Cardiac septum (tissue), 1 donor: ENCODE results near the gene NDUFS1. TPM values are rescaled to one million over a fixed set of nuclear protein-coding genes. Genes with fewer than 3 reads are reported as not detected.
"Not testable (repeated sequence)": the region's sequence is repeated elsewhere in the genome, so short reads cannot be mapped to it uniquely, and the experiment has no call there.

ENCODE experiments used
- DNase-seq: peaks from one replicate; pipeline ENCODE4 v3.0.0-alpha.2; 2020; ENCODE audit warnings: low spot score
- intact Hi-C: fragments of 100-400 bp; cut with DNase I; formaldehyde crosslinking; loops from one replicate; pipeline ENCODE4 v1.14.0; 2022
- total RNA-seq: library from RNA; stranded (reverse); fragmentation: NEBNext Ultra II Directional; extraction: Animal tissue kit (Norgen Biotek cat#: 25700); gene quantifications from one replicate; pipeline ENCODE4 v1.2.1, GENCODE V29; 2021
- donor health status: DM: no; HTN: no; CAD: no.

Gene NDUFS1
- total RNA-seq, 1 donor from 2014 or later = 388 TPM

DNA sequence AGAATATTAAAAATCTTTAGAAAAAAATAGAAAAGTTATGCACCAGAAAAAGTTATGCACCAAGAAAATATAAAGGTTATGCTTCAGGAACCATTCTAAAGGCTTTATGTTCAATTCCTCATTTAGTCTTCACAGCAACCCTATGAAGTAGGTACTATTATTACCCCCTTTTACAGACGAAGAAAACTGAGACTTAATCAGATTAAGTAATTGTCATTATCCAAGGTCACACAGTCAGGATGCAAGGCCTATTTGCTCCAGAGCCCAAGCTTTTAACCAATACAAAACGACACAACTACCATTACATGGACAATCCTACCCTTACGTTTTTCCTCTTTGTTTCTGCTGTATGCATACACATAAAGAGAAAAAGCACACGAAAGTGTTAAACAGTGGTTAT is 78.3 kb downstream of the NDUFS1 start:
- no peak for DNase-seq
- intact Hi-C loops = no loop called here

DNA sequence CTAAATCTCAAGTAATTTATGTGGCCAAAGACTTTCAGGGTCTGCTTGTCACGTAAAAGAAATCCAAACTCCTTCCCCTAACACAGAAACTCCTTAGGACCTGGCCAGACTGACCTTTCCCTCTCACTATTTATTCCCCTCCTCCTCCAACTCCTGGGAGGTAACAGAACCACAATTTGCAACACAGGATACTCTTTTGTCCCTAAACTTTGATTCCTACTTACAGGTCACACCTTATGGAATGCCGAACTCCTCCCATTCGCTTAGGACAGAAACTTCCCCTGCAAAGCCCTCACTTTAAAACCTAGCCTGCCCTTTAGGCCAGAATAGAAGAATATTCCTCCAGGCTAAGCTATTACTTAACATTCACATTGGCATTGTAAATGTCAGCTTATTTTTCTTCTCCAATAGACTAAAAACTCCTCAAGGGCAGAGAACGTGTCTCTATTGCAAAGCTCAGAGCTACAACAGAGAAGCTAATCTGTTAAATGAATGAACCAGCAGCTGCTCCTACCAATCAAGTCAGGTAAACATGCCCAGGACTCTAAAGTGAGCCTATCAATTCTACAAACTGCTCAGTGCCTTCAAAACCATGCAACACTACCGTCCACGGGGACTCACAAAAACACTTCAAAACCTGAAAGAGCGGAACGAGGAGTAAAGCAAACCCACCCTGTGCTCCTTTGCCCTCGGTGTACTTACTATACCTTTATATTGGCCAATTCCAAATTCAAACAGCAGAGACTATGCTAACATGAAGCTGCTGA is 79.4 kb downstream of the NDUFS1 start:
- intact Hi-C loops = no loop called here
- no peak for DNase-seq

GRCh38 chr2:206077879-206078278 is 81.4 kb downstream of the NDUFS1 start:
- DNase-seq, intact Hi-C loops: not testable (repeated sequence)

GRCh38 chr2:206075113-206075512 is 84.1 kb downstream of the NDUFS1 start:
- intact Hi-C loops = no loop called here
- no peak for DNase-seq

DNA sequence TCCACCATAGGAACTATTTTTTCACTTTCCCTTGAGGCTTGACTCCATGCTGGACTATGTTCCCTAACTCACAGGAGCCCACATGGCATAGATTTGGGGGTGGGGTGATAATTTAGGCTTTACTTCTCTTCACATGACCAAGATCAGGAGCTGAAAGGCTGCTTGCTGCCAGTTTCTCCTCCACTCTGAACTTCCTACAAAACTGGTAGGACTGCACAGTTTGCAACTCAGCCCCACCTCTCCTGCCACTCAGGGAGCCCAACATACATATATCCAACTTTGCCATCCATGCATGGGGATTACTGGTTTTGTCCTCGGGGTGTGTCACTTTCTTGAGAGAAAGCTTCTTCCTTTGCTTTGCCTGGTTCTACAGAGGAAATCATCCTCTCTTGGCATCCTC is 87.4 kb downstream of the NDUFS1 start:
- intact Hi-C loops = no loop called here
- no peak for DNase-seq

DNA sequence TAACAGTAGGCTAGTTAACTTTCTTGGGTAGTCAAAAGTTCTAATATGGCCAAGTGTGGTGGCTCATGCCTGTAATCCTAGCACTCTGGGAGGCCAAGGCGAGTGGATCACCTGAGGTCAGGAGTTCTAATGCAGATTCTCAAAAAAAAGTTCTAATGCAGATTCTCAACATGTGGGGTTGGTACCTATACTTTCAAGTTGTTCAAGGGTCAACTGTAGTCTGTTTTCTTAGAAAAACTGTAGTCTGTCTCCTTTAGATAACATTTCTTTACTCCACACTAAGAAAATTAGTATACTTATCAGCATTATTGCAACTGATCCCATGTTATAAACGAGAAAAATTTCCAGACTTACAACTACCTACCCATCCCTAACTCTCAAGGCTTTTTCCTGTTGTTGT is 89.8 kb downstream of the NDUFS1 start:
- intact Hi-C loops = no loop called here
- no peak for DNase-seq

- intact Hi-C loops = no loop called here
- DNase-seq = no peak
Measured at GRCh38 chr2:206068207-206068606, 91.0 kb downstream of the NDUFS1 start.

Other genes with a start within 250 kb of the NDUFS1 start
- gene INO80D, start 73.3 kb downstream of the NDUFS1 start, total RNA-seq = 20.8 TPM
- 223 TPM for gene EEF1B2, start 451 bp upstream of the NDUFS1 start, total RNA-seq
- 15.4 TPM for gene ZDBF2, start 115.2 kb upstream of the NDUFS1 start, total RNA-seq